ENCODE measurements around the gene IFI27L1. TPM values are rescaled to one million over a fixed set of nuclear protein-coding genes. Genes with fewer than 3 reads are reported as not detected.
"Not testable (repeated sequence)": the region's sequence is repeated elsewhere in the genome, so short reads cannot be mapped to it uniquely, and the experiment has no call there.

Gene IFI27L1
- total RNA-seq, 4 donors from 2014 or later = 7.1 to 10.3 (median 8.3) TPM

GRCh38 chr14:94066089-94066676 is 14.9 kb upstream of the IFI27L1 start:
- Histone ChIP-seq H3K36me3 (peaks cover 0 to 17% of the 10 kb centered on the region in 2 donors), H3K27ac (no peak overlapping the region), H3K4me3 (no peak overlapping the region), H3K27me3 (no peaks in the 10 kb centered on the region), H3K9me3 (no peaks in the 10 kb centered on the region), H3K4me1 (peaks cover 19% of the 10 kb centered on the region in 2 donors)
- TF ChIP-seq POLR2A (IDR thresholded peaks at IDR 0.05) (no peak), CTCF (IDR thresholded peaks at IDR 0.05 in 4 of 5, conservative IDR thresholded peaks at IDR 0.05 in 1 of 5) (no peak)
- intact Hi-C loops (cut with DNase I; ENCODE audit: low total_unique reads) (no loop called here), in situ Hi-C loops (cut with MboI; ENCODE audit: low sequenced_read_pairs in 4 of 4) (no loop called here)
- no peak for ATAC-seq
- DNase-seq = no peak

GRCh38 chr14:94072076-94072475 is 9.0 kb upstream of the IFI27L1 start:
- Histone ChIP-seq H3K36me3 (peaks cover 0 to 10% of the 10 kb centered on the region in 2 donors), H3K4me1 (peaks cover 17 to 27% of the 10 kb centered on the region in 2 donors)
- H3K4me3 ChIP-seq; intact Hi-C loops (cut with DNase I; ENCODE audit: low total_unique reads); ATAC-seq; H3K27ac ChIP-seq; DNase-seq; H3K27me3 ChIP-seq; in situ Hi-C loops (cut with MboI; ENCODE audit: low sequenced_read_pairs in 4 of 4); H3K9me3 ChIP-seq: not testable (repeated sequence)

GRCh38 chr14:94074534-94074933 is 6.6 kb upstream of the IFI27L1 start:
- H3K27ac ChIP-seq = no peak overlapping the region
- peaks cover 0 to 23% of the 10 kb centered on the region in 2 donors for H3K36me3 ChIP-seq
- in situ Hi-C loops (cut with MboI; ENCODE audit: low sequenced_read_pairs in 4 of 4) (no loop called here), intact Hi-C loops (cut with DNase I; ENCODE audit: low total_unique reads) (no loop called here)
- DNase-seq (no peak), ATAC-seq (no peak)
- peaks cover 0 to 4% (median 0%) of the 10 kb centered on the region in 3 donors for H3K9me3 ChIP-seq
- H3K4me3 ChIP-seq = no peak overlapping the region
- no peak for TF ChIP-seq CTCF (IDR thresholded peaks at IDR 0.05 in 4 of 5, conservative IDR thresholded peaks at IDR 0.05 in 1 of 5)
- no peak for TF ChIP-seq POLR2A (IDR thresholded peaks at IDR 0.05)
- no peaks in the 10 kb centered on the region for H3K27me3 ChIP-seq
- peaks cover 41 to 42% of the 10 kb centered on the region in 2 donors for H3K4me1 ChIP-seq

GRCh38 chr14:94075008-94075407 is 6.1 kb upstream of the IFI27L1 start:
- in situ Hi-C loops (cut with MboI; ENCODE audit: low sequenced_read_pairs in 4 of 4) = no loop called here
- H3K4me1 ChIP-seq = peaks cover 44 to 46% of the 10 kb centered on the region in 2 donors

More at GRCh38 chr14:94075008-94075407, 6.1 kb upstream of the IFI27L1 start:
- no peak for ATAC-seq
- Histone ChIP-seq H3K27ac (no peak overlapping the region), H3K36me3 (peaks cover 0 to 23% of the 10 kb centered on the region in 2 donors), H3K9me3 (peaks cover 0 to 4% (median 0%) of the 10 kb centered on the region in 3 donors), H3K27me3 (no peaks in the 10 kb centered on the region), H3K4me3 (no peak overlapping the region)
- no peak for DNase-seq
- TF ChIP-seq POLR2A (IDR thresholded peaks at IDR 0.05) (no peak), CTCF (IDR thresholded peaks at IDR 0.05 in 4 of 5, conservative IDR thresholded peaks at IDR 0.05 in 1 of 5) (no peak)
- intact Hi-C loops (cut with DNase I; ENCODE audit: low total_unique reads) = no loop called here
